NCI-H1105 (cell line): ENCODE results near the gene ZNF560.
"Not testable (repeated sequence)": the region's sequence is repeated elsewhere in the genome, so short reads cannot be mapped to it uniquely, and the experiment has no call there.

Source experiments
- DNase-seq: peaks from one replicate; lab custom pipeline; 2025; lab: John Stamatoyannopoulos, UW

The ZNF560 gene

GRCh38 chr19:9498183-9498902, at the start of gene ZNF560:
TSS of gene ZNF560 (minus strand) at chr19:9498616. CDS start at chr19:9475313, 23,303 bp downstream.
- DNase-seq: no peak

- no peak for DNase-seq
These were observed 49.5 kb upstream of the ZNF560 start for GRCh38 chr19:9547870-9548269.

GRCh38 chr19:9541281-9541680, 42.9 kb upstream of the ZNF560 start:
- DNase-seq: not testable (repeated sequence)

- not testable (repeated sequence) for DNase-seq
These were observed 41.5 kb upstream of the ZNF560 start for GRCh38 chr19:9539921-9540320.

GRCh38 chr19:9539201-9539600, 40.8 kb upstream of the ZNF560 start:
- DNase-seq: not testable (repeated sequence)

- peak; percentile 86 for DNase-seq
These were observed 40.0 kb upstream of the ZNF560 start, which contains the start of gene ZNF426 for GRCh38 chr19:9538183-9539058. TSS of gene ZNF426 (minus strand) at chr19:9538645. CDS start at chr19:9536232, 2,413 bp downstream.

- DNase-seq: no peak
These were observed 37.5 kb upstream of the ZNF560 start for GRCh38 chr19:9535934-9536333.

- no peak for DNase-seq
These were observed 33.5 kb upstream of the ZNF560 start for GRCh38 chr19:9531933-9532332.

- DNase-seq: no peak
These were observed 30.4 kb upstream of the ZNF560 start for GRCh38 chr19:9528757-9529336.

GRCh38 chr19:9523885-9524474, 25.6 kb upstream of the ZNF560 start:
- no peak for DNase-seq

- no peak for DNase-seq
These were observed 8.9 kb upstream of the ZNF560 start for GRCh38 chr19:9507285-9507684.

- no peak for DNase-seq
These were observed 2.4 kb upstream of the ZNF560 start for GRCh38 chr19:9500796-9501195.

- DNase-seq: no peak
These were observed 4.3 kb downstream of the ZNF560 start for GRCh38 chr19:9494096-9494495.

GRCh38 chr19:9487016-9487415, 11.4 kb downstream of the ZNF560 start:
- DNase-seq: no peak

GRCh38 chr19:9485140-9485539, 13.3 kb downstream of the ZNF560 start:
- DNase-seq: no peak

- DNase-seq: no peak
These were observed 23.4 kb downstream of the ZNF560 start for GRCh38 chr19:9474975-9475374.

GRCh38 chr19:9467161-9467560, 31.3 kb downstream of the ZNF560 start:
- DNase-seq: no peak

- no peak for DNase-seq
These were observed 36.5 kb downstream of the ZNF560 start for GRCh38 chr19:9461938-9462337.

- DNase-seq: no peak
These were observed 42.3 kb downstream of the ZNF560 start for GRCh38 chr19:9456018-9456689.

- DNase-seq: no peak
These were observed 44.5 kb downstream of the ZNF560 start for GRCh38 chr19:9453953-9454352.

- DNase-seq: no peak
These were observed 53.4 kb downstream of the ZNF560 start for GRCh38 chr19:9445037-9445436.

GRCh38 chr19:9436358-9436757, 62.1 kb downstream of the ZNF560 start:
- DNase-seq: no peak
